ENCODE data around the gene ENPP3.

Gene ENPP3

DNA sequence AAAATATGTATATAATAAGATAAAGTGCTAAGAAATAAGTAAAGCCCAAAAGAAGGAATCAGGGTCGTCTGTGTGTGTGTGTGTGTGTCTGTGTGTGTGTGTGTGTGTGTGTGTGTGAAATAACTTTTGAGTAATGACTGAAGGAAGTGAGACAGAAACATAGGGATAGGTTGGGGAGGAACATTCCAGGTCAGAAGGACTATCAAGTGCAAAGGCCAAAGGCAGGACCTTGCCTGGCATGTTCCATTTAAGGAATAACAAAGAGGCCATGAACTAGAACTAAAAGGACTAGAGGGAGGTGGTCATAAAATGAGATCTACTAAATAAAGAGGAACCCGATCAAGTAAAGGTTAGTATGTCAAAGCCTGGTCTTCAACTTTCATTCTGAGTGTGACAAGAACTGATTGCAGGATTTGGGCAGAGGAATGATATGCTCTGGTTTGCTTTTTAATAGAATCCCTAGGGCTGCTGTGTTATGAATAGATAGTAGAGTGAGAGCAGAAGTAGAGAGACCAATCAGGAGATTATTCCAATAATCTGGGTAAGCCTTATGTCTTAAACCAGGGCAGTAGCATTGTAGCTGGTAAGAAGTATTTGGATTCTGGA is 6.9 kb downstream of the ENPP3 start:
- DNase-seq: no peak

- no peak for DNase-seq
Measured at GRCh38 chr6:131644921-131645320, 7.8 kb downstream of the ENPP3 start.

GRCh38 chr6:131645846-131646245 is 8.7 kb downstream of the ENPP3 start:
- DNase-seq: no peak

DNA sequence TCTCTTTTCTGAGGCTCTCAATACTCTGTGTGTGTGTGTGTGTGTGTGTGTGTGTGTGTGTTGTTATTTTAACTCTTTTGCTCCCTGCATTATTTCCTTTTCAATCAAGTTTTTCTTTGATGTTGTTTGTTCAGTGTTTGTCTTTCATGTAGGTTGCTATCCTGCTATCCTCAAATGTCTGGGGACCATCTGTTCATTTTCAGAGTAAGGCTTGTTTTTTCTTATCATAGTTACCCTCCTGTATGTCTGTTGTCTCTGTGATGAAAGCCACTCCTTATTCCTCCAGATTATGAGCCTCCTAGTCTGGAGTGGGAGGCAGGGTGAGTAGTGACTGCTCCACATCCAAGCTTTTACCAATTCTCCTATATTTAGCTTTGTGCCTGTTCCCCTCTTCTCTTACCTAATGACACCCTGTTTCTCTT is 9.2 kb downstream of the ENPP3 start:
- no peak for DNase-seq

- no peak for DNase-seq
Measured at GRCh38 chr6:131651782-131652181, 14.7 kb downstream of the ENPP3 start.

- no peak for DNase-seq
Measured at GRCh38 chr6:131652472-131652871, 15.4 kb downstream of the ENPP3 start.

DNA sequence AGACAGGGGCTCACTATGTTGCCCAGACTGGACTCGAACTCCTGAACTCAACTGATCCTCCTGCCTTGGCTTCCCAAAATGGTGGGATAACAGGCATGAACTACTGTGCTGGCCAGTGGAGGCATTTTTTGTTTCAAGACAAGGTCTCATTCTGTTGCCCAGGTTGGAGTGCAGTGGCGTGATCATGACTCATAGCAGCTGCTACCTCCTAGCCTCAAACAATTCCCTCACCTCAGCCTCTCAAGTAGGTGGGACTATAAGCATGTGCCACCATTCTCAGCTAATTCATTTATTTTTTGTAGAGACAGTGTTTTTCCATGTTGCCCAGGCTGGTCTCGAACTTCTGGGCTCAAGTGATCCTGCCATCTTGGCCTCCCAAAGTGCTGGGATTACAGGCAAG is 17.2 kb downstream of the ENPP3 start:
- DNase-seq: no peak

DNA sequence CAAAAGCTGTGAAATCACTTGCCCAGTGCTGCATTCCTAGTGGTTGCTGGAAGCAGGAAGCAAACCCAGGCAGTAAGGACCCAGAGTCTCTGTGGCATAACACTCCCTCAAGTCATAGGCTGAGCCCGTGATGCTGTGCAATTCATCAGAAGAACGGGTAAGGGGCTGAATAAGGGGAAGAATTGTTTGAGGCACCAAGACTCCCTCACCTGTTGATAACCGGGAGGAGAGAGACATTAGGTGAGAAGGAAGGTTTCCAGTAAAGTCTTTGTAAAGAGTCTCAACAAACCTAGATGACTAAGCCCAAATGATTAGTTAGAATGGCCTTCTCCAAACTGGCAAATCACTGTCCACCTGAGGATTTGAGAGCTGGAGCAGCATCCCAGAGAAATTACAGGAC is 18.3 kb downstream of the ENPP3 start:
- DNase-seq: no peak

DNA sequence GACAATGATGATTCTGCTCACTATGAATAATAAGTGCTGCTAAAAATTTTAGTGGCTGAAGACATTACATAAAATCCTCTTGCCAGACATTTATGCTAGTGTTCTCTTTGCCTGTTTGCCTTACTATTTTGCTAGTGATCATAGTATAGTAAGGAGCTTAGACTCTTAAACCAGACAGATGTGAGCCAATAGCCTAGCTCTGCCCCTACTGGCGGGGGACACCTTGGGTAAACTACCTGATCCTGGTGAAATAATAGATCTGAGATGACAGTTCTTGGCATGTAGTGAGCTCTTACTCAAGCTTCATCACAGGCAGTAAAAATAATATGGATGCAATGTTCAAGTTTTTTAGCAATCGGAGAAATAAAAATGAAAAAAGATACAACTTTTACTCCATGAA is 18.8 kb downstream of the ENPP3 start:
- no peak for DNase-seq

DNA sequence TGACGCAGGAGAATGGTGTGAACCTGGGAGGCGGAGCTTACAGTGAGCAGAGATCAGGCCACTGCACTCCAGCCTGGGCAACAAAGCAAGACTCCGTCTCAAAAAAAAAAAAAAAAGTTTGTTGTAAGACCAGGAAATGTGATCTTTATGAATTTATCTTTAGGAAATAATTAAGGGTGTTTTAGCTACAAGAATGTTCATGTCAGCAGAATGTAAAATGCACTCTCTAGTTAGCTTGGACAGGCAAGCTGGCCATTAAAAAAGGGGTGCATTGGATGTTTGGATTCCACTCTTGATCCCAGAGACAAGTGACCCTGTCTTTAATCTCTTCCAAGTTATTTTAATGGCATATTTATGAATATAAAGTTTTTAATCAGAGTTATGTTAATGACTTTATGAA is 19.6 kb downstream of the ENPP3 start:
- no peak for DNase-seq

GRCh38 chr6:131657222-131657621 is 20.1 kb downstream of the ENPP3 start:
- DNase-seq: no peak

DNA sequence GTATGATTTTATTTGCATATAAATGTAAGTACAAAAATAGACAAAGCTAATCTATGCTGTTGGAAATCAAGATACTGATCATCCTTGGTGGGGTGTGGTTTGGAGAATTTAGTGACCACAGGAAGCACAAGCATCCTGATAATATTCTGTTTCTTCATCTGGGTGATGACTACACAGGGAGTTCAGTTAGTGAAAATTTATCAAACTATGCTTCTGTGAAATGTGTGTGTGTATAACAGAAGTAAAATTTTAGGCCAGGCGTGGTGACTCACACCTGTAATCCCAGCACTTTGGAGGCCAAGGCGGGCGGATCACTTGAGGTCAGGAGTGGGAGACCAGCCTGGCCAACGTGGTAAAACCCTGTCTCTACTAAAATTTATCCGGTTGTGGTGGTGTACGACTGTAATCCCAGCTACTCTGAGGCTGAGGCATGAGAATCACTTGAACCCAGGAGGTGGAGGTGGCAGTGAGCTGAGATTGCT is 20.6 kb downstream of the ENPP3 start:
- DNase-seq: no peak

DNA sequence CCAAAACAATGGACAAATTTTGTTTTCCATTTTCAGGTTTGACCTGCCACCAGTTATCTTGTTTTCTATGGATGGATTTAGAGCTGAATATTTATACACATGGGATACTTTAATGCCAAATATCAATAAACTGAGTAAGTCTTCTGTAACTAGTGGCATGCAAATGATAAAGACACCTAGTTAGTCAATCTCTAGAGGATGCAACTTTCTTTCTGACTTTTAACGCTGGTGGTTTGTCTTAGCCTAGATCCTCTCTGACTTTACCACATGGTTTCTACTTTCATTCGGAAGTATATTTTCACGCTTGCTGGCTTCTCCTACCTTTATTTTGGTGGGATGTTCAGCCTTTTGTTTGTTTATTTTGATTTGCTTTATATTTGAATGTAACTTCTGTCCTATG is 21.2 kb downstream of the ENPP3 start:
- no peak for DNase-seq

DNA sequence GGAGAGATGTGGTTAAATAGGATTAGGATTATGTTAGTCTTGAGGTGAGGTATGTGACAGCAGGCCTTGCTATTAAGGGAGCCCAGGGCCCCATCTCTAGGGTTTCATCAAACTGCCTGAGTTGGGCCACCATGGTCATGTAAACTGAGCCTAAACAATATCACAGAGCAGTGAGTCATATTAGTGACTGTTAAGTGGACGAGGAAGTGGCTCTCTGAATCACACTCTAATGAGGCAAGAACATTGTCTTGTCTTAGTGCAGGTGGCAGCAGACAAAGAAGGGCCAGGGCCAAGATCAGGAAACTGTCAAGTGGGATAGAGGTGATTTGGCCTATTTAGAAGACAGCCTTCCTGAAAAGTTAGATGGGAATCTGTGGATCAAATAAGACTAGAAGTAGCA is 23.1 kb downstream of the ENPP3 start:
- peak; percentile 58 for DNase-seq

GRCh38 chr6:131663578-131664165 is 26.6 kb downstream of the ENPP3 start:
- DNase-seq: no peak

GRCh38 chr6:131669891-131670290 is 32.8 kb downstream of the ENPP3 start:
- DNase-seq: no peak

DNA sequence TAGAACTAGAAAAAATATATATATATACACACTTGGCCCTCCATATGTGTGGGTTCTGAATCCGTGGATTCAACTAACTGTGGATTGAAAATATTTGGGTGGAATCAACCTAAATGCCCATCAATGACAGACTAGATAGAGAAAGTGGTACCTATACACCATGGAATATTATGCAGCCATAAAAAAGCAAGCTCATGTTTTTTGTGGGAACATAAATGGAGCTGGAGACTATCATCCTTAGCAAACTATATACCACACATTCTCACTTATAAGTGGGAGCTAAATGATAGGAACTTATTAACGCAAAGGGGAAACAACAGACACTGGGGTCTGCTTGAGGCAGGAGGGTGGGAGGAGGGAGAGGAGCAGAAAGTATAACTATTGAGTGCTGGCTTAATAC is 36.1 kb downstream of the ENPP3 start:
- DNase-seq: no peak

DNA sequence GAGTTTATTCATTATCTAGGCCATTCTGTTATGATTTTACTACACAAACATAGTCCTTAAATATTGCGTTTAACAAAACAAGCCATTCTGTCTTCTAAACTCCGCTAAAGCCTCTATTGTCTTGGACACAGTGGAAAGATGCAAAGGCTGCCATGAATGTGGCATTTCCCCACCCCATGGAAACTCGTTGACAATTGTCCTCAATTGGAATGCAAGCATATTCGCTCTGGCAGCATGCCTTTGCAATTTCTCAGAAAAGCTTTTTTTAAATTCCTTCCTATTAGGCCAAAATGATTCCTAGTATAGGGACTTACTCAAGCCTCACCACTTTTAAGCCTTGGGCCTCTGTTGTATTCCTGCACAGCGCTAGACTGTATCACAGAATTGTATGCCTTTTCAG is 41.3 kb downstream of the ENPP3 start:
- DNase-seq: no peak

DNA sequence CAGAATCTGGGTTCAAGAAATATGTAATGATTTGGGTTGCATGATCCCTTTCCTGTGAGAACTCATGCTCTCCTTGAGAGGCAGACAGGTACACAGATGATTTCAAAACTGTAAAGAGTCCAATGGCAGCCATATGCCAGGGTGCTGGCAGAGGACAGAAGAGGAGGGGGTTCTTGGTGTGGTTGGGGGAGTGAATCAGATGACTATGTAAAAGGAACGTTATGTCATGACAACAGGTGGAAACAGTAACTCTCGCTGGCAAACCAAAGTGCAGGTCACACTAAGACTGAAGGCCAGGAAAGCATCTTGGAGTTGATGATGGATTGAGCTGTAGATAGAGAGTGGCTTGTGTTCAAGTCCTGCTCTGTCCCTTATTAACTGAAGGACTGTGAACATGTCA is 43.8 kb downstream of the ENPP3 start:
- no peak for DNase-seq

- DNase-seq: no peak
Measured at GRCh38 chr6:131681585-131681984, 44.5 kb downstream of the ENPP3 start.

DNA sequence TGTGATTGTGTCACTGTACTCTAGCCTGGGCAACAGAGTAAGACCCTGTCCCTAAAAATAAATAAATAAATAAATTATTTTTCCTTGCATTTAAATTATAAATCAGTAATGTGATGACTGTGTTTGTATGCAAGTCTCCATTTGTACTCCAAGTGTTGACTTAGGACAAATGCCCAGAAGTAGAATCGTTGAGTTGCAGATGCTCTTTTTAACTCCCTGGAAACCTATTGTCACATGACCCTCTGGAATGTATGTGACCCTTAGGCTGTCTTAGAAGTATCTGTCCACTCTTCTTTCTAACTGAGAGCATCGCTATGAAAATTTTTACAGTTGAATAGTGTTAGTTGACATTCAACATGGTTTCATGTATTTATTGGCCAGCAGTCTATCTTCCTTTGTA is 45.3 kb downstream of the ENPP3 start:
- no peak for DNase-seq

DNA sequence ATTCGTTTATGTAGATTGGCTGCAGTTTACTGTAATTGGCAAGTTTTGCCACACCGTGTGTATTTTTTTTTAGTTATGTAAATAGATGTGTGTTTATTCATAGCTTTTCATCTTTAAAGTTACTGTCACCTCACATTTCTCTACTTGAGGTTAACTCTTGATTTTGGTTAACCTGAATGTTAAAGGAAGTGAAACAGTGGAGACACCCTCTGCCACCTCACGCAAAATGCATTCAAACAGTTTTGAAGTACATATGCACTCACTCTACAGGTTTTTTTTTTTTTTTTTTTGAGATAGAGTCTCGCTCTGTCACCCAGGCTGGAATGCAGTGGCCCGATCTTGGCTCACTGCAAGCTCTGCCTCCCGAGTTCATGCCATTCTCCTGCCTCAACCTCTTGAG is 46.4 kb downstream of the ENPP3 start:
- DNase-seq: no peak

DNA sequence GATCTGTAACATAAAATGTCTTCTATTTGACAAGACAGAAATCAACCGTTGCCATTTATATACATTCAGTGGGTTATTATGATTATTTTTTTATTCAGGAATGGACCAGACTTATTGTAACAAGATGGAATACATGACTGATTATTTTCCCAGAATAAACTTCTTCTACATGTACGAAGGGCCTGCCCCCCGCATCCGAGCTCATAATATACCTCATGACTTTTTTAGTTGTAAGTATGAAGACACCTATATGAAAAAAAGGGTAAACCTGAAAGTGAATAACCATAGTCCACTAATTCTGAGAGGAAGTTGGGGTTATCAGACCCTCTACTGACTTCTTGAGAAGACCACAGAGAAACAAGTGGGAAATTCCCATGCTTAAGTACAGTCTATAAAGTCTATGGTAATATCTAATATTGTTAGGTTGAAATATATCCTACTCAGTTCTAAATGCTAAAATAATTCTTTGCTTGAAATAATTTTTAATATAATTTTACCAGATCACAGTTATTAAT is 48.2 kb downstream of the ENPP3 start:
- DNase-seq: no peak

DNA sequence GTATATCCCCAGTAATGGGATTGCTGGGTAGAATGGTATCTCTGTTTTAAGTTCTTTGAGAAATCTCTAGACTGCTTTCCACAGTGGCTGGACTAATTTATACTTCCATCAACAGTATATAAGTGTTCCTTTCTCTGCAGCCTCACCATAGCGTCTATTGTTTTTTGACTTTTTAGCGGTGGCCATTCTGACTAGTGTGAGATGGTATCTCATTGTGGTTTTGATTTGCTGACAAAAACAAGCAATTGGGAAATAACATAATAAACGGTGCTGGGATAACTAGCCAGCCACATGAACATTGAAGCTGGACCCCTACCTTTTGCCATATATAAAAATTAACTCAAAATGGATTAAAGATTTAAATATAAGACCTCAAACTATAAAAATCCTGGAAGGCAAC is 49.9 kb downstream of the ENPP3 start:
- no peak for DNase-seq

- no peak for DNase-seq
Measured at GRCh38 chr6:131688286-131688685, 51.2 kb downstream of the ENPP3 start.

Measured in SIG-M5 (cell line).